BJ (cell line): ENCODE measurements around the gene DGKZ. TPM values are rescaled to one million over a fixed set of nuclear protein-coding genes. Genes with fewer than 3 reads are reported as not detected.

Experiments used
- CTCF ChIA-PET: fragments of 350-600 bp; formaldehyde crosslinking; extraction: SDS; loops from one replicate; lab custom pipeline; 2021; ENCODE audit warnings: antibody characterized with exemption, inconsistent platforms; lab: Yijun Ruan, JAX
- POLR2A ChIA-PET: fragments of 300-600 bp; sonication (Branson Sonifier 250); formaldehyde crosslinking; extraction: SDS; loops from one replicate; lab custom pipeline; 2021; ENCODE audit warnings: antibody characterized with exemption; lab: Charles Lee
- DNase-seq: peaks from one replicate; pipeline ENCODE4 v3.0.0-alpha.2; 2011; ENCODE audit warnings: low read depth
- H3K27me3 ChIP-seq: 2 replicates; pipeline ENCODE4 v1.6.0; 2011; ENCODE audit warnings: low read length; ENCODE audit not compliant: control insufficient read depth, insufficient read depth
- H3K36me3 ChIP-seq: 2 replicates; pipeline ENCODE4 v1.5.1; 2011; ENCODE audit warnings: low read length; ENCODE audit not compliant: control insufficient read depth, insufficient read depth
- H3K4me3 ChIP-seq: 2 replicates; pipeline ENCODE4 v1.5.1; 2011; ENCODE audit warnings: low read depth, mild to moderate bottlenecking, control low read depth, low read length
- CTCF ChIP-seq: IDR thresholded peaks from 2 replicates; pipeline ENCODE4 v1.5.1; 2011; ENCODE audit warnings: low read depth, mild to moderate bottlenecking, control low read depth, inconsistent platforms, low read length, moderate library complexity; ENCODE audit not compliant: insufficient read depth
- polyA plus RNA-seq: library from polyadenylated mRNA; depleted of rRNA; stranded (reverse); fragments of >200 nt; gene quantifications from 2 replicates; pipeline ENCODE4 v1.2.3, GENCODE V29; 2011

DGKZ gene
- polyA plus RNA-seq, 1 experiment = 31.7 TPM

- Histone ChIP-seq H3K27me3 (no peaks in the 10 kb centered on the region), H3K4me3 (no peak overlapping the region), H3K36me3 (peaks cover 2% of the 10 kb centered on the region; the same call in 1 of the 2 replicates)
- TF ChIP-seq CTCF = peak; percentile 80
- DNase-seq = no peak
- CTCF ChIA-PET = interaction anchor here (0.8 to 11.0 kb wide), 10 partner anchors 13 to 196 kb away, joined by 3 to 162 read pairs (median 4); no protein-coding TSS in a partner anchor
- POLR2A ChIA-PET = no interaction called here
These were observed 5.0 kb downstream of the DGKZ start for GRCh38 chr11:46352063-46352841.

GRCh38 chr11:46353698-46354097 lies 6.4 kb downstream of the DGKZ start:
- ChIA-PET POLR2A (interaction anchor here (0.6 kb wide), 1 partner anchor 195 kb away, joined by 7 read pairs; no protein-coding TSS in a partner anchor), CTCF (interaction anchor here (0.7 to 11.0 kb wide), 3 partner anchors 8 to 72 kb away, joined by 3 to 162 read pairs (median 4); no protein-coding TSS in a partner anchor)
- H3K4me3 ChIP-seq = no peak overlapping the region
- H3K27me3 ChIP-seq = no peaks in the 10 kb centered on the region
- peaks cover 2% of the 10 kb centered on the region; the same call in 1 of the 2 replicates for H3K36me3 ChIP-seq
- TF ChIP-seq CTCF = no peak
- no peak for DNase-seq

GRCh38 chr11:46356924-46357482 lies 9.7 kb downstream of the DGKZ start:
- Histone ChIP-seq H3K36me3 (no peaks in the 10 kb centered on the region; the same call in 1 of the 2 replicates), H3K4me3 (no peak overlapping the region), H3K27me3 (no peaks in the 10 kb centered on the region)
- TF ChIP-seq CTCF = no peak
- no peak for DNase-seq
- POLR2A ChIA-PET = no interaction called here
- CTCF ChIA-PET = interaction anchor here (1.1 to 11.0 kb wide), 3 partner anchors 8 to 18 kb away, joined by 3 to 162 read pairs (median 6); partner anchors contain the start of gene DGKZ

GRCh38 chr11:46357483-46357936 lies 10.2 kb downstream of the DGKZ start:
- no peaks in the 10 kb centered on the region for H3K27me3 ChIP-seq
- H3K4me3 ChIP-seq = no peak overlapping the region
- no peak for TF ChIP-seq CTCF
- ChIA-PET POLR2A (no interaction called here), CTCF (interaction anchor here (1.1 to 11.0 kb wide), 4 partner anchors 8 to 18 kb away, joined by 3 to 162 read pairs (median 15); partner anchors contain the start of gene DGKZ)
- no peaks in the 10 kb centered on the region; the same call in none of the 2 replicates for H3K36me3 ChIP-seq
- DNase-seq = no peak

GRCh38 chr11:46359953-46360352 lies 12.7 kb downstream of the DGKZ start:
- TF ChIP-seq CTCF = no peak
- ChIA-PET CTCF (interaction anchor here (0.6 to 11.2 kb wide), 6 partner anchors 8 to 488 kb away, joined by 3 to 162 read pairs (median 6); partner anchors contain the start of genes ATG13, DGKZ and HARBI1), POLR2A (interaction anchor here (0.6 kb wide), 2 partner anchors 66 to 118 kb away, joined by 3 to 4 read pairs; no protein-coding TSS in a partner anchor)
- Histone ChIP-seq H3K27me3 (no peaks in the 10 kb centered on the region), H3K36me3 (no peaks in the 10 kb centered on the region; the same call in 1 of the 2 replicates), H3K4me3 (no peak overlapping the region)
- no peak for DNase-seq
